Nucleus accumbens (tissue), 56 donors: ENCODE data around the gene MACROH2A1.
A peak's percentile ranks its signal among the peaks of the same experiment; 100 is the strongest.

Source experiments
- DNase-seq, 56 donors: peaks; one replicate each; lab custom pipeline; 2025; lab: John Stamatoyannopoulos, UW

The MACROH2A1 gene

GRCh38 chr5:135360278-135361274 lies 38.5 kb downstream of the MACROH2A1 start:
- DNase-seq, result no peak

GRCh38 chr5:135359374-135360165 lies 39.5 kb downstream of the MACROH2A1 start:
- no peak for DNase-seq

GRCh38 chr5:135357685-135358084 lies 41.3 kb downstream of the MACROH2A1 start:
- DNase-seq, result no peak

GRCh38 chr5:135356522-135357318 lies 42.3 kb downstream of the MACROH2A1 start:
- peak in 3 of 56 donors; percentile 9 to 36 (median 28) for DNase-seq

- no peak for DNase-seq
Measured at GRCh38 chr5:135355169-135355568, 43.9 kb downstream of the MACROH2A1 start.

GRCh38 chr5:135353952-135354721 lies 44.9 kb downstream of the MACROH2A1 start:
- peak in 6 of 56 donors; percentile 16 to 26 (median 20) for DNase-seq

GRCh38 chr5:135350536-135350935 lies 48.5 kb downstream of the MACROH2A1 start:
- DNase-seq, result no peak

GRCh38 chr5:135349886-135350285 lies 49.1 kb downstream of the MACROH2A1 start:
- no peak for DNase-seq

GRCh38 chr5:135349451-135349850 lies 49.6 kb downstream of the MACROH2A1 start:
- DNase-seq, result no peak

GRCh38 chr5:135348918-135349317 lies 50.1 kb downstream of the MACROH2A1 start:
- no peak for DNase-seq

- DNase-seq, result no peak
Measured at GRCh38 chr5:135347392-135347791, 51.6 kb downstream of the MACROH2A1 start.

GRCh38 chr5:135345956-135346731 lies 52.9 kb downstream of the MACROH2A1 start:
- no peak for DNase-seq

- DNase-seq, result no peak
Measured at GRCh38 chr5:135344349-135344748, 54.7 kb downstream of the MACROH2A1 start.

GRCh38 chr5:135343413-135343812 lies 55.6 kb downstream of the MACROH2A1 start:
- DNase-seq, result no peak

GRCh38 chr5:135342551-135342875 lies 56.5 kb downstream of the MACROH2A1 start:
- DNase-seq, result no peak

- no peak for DNase-seq
Measured at GRCh38 chr5:135341696-135342550, 57.1 kb downstream of the MACROH2A1 start.

- no peak for DNase-seq
Measured at GRCh38 chr5:135341016-135341666, 57.9 kb downstream of the MACROH2A1 start.

- DNase-seq, result no peak
Measured at GRCh38 chr5:135340568-135340967, 58.5 kb downstream of the MACROH2A1 start.
